ENCODE results near the gene RMI2.

RMI2 gene

GRCh38 chr16:11329071-11329491 lies 16.2 kb upstream of the RMI2 start:
- DNase-seq = no peak

- DNase-seq = no peak
Observed at GRCh38 chr16:11329891-11330290, 15.4 kb upstream of the RMI2 start.

GRCh38 chr16:11330526-11331237 lies 14.6 kb upstream of the RMI2 start:
- no peak for DNase-seq

GRCh38 chr16:11331967-11332366 lies 13.3 kb upstream of the RMI2 start:
- no peak for DNase-seq

- no peak for DNase-seq
Observed at GRCh38 chr16:11333010-11333409, 12.2 kb upstream of the RMI2 start.

GRCh38 chr16:11333702-11334101 lies 11.6 kb upstream of the RMI2 start:
- no peak for DNase-seq

- DNase-seq = no peak
Observed at GRCh38 chr16:11334831-11335404, 10.3 kb upstream of the RMI2 start.

- DNase-seq = no peak
Observed at GRCh38 chr16:11339075-11339474, 6.2 kb upstream of the RMI2 start.

- no peak for DNase-seq
Observed at GRCh38 chr16:11340710-11341109, 4.5 kb upstream of the RMI2 start.

GRCh38 chr16:11341371-11341770 lies 3.9 kb upstream of the RMI2 start:
- DNase-seq = no peak

GRCh38 chr16:11342021-11342855 lies 3.0 kb upstream of the RMI2 start:
- DNase-seq = no peak

- DNase-seq = no peak
Observed at GRCh38 chr16:11346700-11347319, 1.6 kb downstream of the RMI2 start.

- DNase-seq = no peak
Observed at GRCh38 chr16:11347831-11348230, 2.6 kb downstream of the RMI2 start.

GRCh38 chr16:11348737-11349598 lies 3.7 kb downstream of the RMI2 start:
- no peak for DNase-seq

GRCh38 chr16:11349599-11350276 lies 4.5 kb downstream of the RMI2 start:
- no peak for DNase-seq

GRCh38 chr16:11350519-11350918 lies 5.3 kb downstream of the RMI2 start:
- no peak for DNase-seq

- DNase-seq = no peak
Observed at GRCh38 chr16:11350921-11351335, 5.7 kb downstream of the RMI2 start.

GRCh38 chr16:11353158-11353557 lies 7.9 kb downstream of the RMI2 start:
- DNase-seq = no peak

- DNase-seq = peak; percentile 81
Observed at GRCh38 chr16:11354407-11354732, 9.1 kb downstream of the RMI2 start.

GRCh38 chr16:11354733-11355574 lies 9.7 kb downstream of the RMI2 start:
- peak; percentile 85 for DNase-seq

- no peak for DNase-seq
Observed at GRCh38 chr16:11355862-11356261, 10.6 kb downstream of the RMI2 start.

Measured in activated CD8-positive, alpha-beta memory T cell treated with anti-CD3 and anti-CD28 coated beads for 24 hours (primary cell).